ENCODE measurements around the gene SDK1. TPM values are rescaled to one million over a fixed set of nuclear protein-coding genes. Genes with fewer than 3 reads are reported as not detected.
A peak's percentile ranks its signal among the peaks of the same experiment; 100 is the strongest.

Gene SDK1
- total and polyA plus RNA-seq, 2 experiments from 2014 or later = 4.1 to 16.5 TPM

DNA sequence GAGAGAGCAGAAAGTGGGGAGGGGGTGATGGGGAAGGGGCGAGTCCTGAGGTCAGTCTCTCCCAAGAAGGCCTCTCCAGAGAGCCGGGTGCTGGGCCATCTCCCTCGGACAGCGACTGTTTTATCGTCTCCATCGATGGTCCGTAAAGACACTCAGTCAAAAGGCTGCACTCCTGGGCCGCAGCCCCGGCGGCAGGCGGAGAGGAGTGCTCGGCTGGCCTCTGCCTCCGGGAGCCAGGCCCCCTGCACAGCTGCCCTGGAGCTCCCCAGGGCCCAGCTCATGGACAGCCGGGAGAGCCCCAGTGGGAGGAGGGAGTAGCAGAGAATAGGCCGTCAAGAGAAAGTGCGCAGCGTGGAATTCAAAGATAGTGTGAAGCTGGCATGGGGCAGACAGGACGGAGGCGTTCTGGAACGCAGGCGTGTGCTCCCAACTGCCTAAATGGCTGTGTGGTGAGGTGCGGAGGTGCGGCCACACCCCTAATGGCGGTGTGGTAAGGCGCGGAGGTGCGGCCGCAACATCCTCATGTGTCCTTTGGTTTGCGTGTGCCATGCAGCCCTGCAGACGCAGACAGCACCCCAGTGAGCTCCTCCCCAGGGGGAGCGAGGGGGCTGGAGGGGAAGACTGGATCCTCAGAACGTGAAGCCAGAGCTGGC, 903.6 kb downstream of the SDK1 start:
- no peak overlapping the region for H3K4me3 ChIP-seq
- no peaks in the 10 kb centered on the region for H3K9me3 ChIP-seq (ENCODE audit: low read depth)
- TF ChIP-seq, protein P1, sequence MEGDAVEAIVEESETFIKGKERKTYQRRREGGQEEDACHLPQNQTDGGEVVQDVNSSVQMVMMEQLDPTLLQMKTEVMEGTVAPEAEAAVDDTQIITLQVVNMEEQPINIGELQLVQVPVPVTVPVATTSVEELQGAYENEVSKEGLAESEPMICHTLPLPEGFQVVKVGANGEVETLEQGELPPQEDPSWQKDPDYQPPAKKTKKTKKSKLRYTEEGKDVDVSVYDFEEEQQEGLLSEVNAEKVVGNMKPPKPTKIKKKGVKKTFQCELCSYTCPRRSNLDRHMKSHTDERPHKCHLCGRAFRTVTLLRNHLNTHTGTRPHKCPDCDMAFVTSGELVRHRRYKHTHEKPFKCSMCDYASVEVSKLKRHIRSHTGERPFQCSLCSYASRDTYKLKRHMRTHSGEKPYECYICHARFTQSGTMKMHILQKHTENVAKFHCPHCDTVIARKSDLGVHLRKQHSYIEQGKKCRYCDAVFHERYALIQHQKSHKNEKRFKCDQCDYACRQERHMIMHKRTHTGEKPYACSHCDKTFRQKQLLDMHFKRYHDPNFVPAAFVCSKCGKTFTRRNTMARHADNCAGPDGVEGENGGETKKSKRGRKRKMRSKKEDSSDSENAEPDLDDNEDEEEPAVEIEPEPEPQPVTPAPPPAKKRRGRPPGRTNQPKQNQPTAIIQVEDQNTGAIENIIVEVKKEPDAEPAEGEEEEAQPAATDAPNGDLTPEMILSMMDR (IDR thresholded peaks at IDR 0.05; ENCODE audit: low read depth, low read length) = no peak
- no peaks in the 10 kb centered on the region for H3K36me3 ChIP-seq
- H3K4me1 ChIP-seq (ENCODE audit: low read depth) = no peaks in the 10 kb centered on the region
- DNase-seq (ENCODE audit: low read depth in 1 of 2, low spot score in 1 of 2) = peak; percentile 1 to 20
- no peak overlapping the region for H3K27ac ChIP-seq
- no peaks in the 10 kb centered on the region for H3K27me3 ChIP-seq

DNA sequence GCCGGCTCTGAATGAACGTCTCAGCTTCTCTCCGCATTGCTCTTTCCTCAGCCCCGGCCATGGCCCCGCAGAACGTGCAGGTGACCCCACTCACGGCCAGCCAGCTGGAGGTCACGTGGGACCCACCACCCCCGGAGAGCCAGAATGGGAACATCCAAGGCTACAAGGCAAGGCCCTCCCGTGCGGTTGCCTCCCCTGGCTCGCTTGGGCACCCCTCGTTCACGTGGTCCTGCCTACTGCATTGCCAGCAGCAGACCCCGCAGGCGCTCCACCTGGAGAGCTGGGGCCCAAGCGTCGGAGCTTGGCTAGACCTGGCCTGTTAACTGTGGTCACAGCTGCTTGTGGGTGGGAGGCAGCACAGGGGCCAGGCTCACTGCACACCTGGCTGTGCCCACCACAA, 904.8 kb downstream of the SDK1 start:
- no peaks in the 10 kb centered on the region for H3K9me3 ChIP-seq (ENCODE audit: low read depth)
- TF ChIP-seq, protein P1 (IDR thresholded peaks at IDR 0.05; ENCODE audit: low read depth, low read length) = no peak
- H3K36me3 ChIP-seq = no peaks in the 10 kb centered on the region
- no peak overlapping the region for H3K27ac ChIP-seq
- no peaks in the 10 kb centered on the region for H3K27me3 ChIP-seq
- DNase-seq (ENCODE audit: low read depth in 1 of 2, low spot score in 1 of 2) = no peak
- H3K4me1 ChIP-seq (ENCODE audit: low read depth) = no peaks in the 10 kb centered on the region
- H3K4me3 ChIP-seq = no peak overlapping the region

DNA sequence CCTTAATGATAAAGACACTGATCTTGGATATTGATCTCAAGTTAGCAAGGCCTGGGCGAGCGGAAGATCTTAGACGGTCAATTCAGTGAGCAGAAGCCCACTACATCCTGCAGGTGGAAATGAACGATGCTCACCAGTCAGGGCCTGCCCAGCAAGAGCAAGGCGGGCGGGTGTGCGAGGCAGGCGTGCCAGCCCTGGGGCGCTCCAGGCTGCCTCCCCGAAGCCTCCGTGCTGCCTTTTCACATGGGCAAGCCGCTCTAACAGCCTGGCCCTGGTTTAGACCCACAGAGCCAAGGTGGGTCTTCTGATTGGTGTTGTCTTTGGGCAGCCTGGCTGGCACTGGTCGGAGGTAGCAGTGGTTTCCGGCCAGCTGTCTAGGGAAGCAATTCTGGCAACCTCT, 906.0 kb downstream of the SDK1 start:
- H3K9me3 ChIP-seq (ENCODE audit: low read depth) = no peaks in the 10 kb centered on the region
- no peaks in the 10 kb centered on the region for H3K4me1 ChIP-seq (ENCODE audit: low read depth)
- H3K4me3 ChIP-seq = no peak overlapping the region
- H3K27ac ChIP-seq = no peak overlapping the region
- H3K36me3 ChIP-seq = no peaks in the 10 kb centered on the region
- TF ChIP-seq, protein P1 (IDR thresholded peaks at IDR 0.05; ENCODE audit: low read depth, low read length) = no peak
- no peak for DNase-seq (ENCODE audit: low read depth in 1 of 2, low spot score in 1 of 2)
- H3K27me3 ChIP-seq = no peaks in the 10 kb centered on the region

- Histone ChIP-seq H3K27ac (no peak overlapping the region), H3K9me3 (ENCODE audit: low read depth) (no peaks in the 10 kb centered on the region), H3K4me1 (ENCODE audit: low read depth) (no peaks in the 10 kb centered on the region), H3K4me3 (no peak overlapping the region), H3K27me3 (no peaks in the 10 kb centered on the region), H3K36me3 (no peaks in the 10 kb centered on the region)
- no peak for DNase-seq (ENCODE audit: low read depth in 1 of 2, low spot score in 1 of 2)
- TF ChIP-seq, protein P1 (IDR thresholded peaks at IDR 0.05; ENCODE audit: low read depth, low read length) = no peak
These were observed 907.0 kb downstream of the SDK1 start for GRCh38 chr7:4208086-4208485.

- no peak for DNase-seq (ENCODE audit: low read depth in 1 of 2, low spot score in 1 of 2)
- no peak overlapping the region for H3K4me3 ChIP-seq
- TF ChIP-seq, protein P1 (IDR thresholded peaks at IDR 0.05; ENCODE audit: low read depth, low read length) = no peak
- H3K36me3 ChIP-seq = no peaks in the 10 kb centered on the region
- H3K4me1 ChIP-seq (ENCODE audit: low read depth) = no peaks in the 10 kb centered on the region
- no peaks in the 10 kb centered on the region for H3K9me3 ChIP-seq (ENCODE audit: low read depth)
- H3K27ac ChIP-seq = no peak overlapping the region
- no peaks in the 10 kb centered on the region for H3K27me3 ChIP-seq
These were observed 907.5 kb downstream of the SDK1 start for GRCh38 chr7:4208586-4208985.
